Esophagus muscularis mucosa (tissue), 4 donors: Measurements from ENCODE around the gene CCDC188. TPM values are rescaled to one million over a fixed set of nuclear protein-coding genes. Genes with fewer than 3 reads are reported as not detected.

ENCODE experiments used
- DNase-seq: peaks from one replicate; pipeline ENCODE4 v3.0.0-alpha.2; 2017; ENCODE audit errors: extremely low spot score
- H3K27ac ChIP-seq, 4 donors: fragments of 200-600 bp; sonication (generic); replicated peaks in 1 of 4; 1 replicate in 3 of 4; 2 replicates in 1 of 4; pipeline ENCODE4 v1.5.1; 2016 to 2019; ENCODE audit warnings: mild to moderate bottlenecking in 1 of 4
- H3K27me3 ChIP-seq, 4 donors: fragments of 200-600 bp; sonication (generic); one replicate each; pipeline versions ENCODE4 v1.5.1 to v1.6.0; 2016 to 2019
- H3K36me3 ChIP-seq, 4 donors: fragments of 200-600 bp; sonication (generic); one replicate each; pipeline ENCODE4 v1.5.1; 2016 to 2019
- H3K4me1 ChIP-seq, 4 donors: fragments of 200-600 bp; sonication (generic); one replicate each; pipeline ENCODE4 v1.5.1; 2016 to 2019
- H3K4me3 ChIP-seq, 4 donors: fragments of 200-600 bp; sonication (generic); 1 replicate in 2 of 4; 2 replicates in 2 of 4; pipeline ENCODE4 v1.5.1; 2016 to 2019; ENCODE audit warnings: mild to moderate bottlenecking in 4 of 4, moderate library complexity in 1 of 4
- H3K9me3 ChIP-seq, 4 donors: fragments of 200-600 bp; sonication (generic); 1 replicate in 3 of 4; 2 replicates in 1 of 4; pipeline ENCODE4 v1.5.1; 2016 to 2019
- CTCF ChIP-seq, 3 experiments: fragments of 200-600 bp in 2 of 3; fragments of 450-650 bp in 1 of 3; sonication (generic) in 2 of 3; IDR thresholded peaks; one replicate each; pipeline ENCODE4 v1.5.1; 2017 to 2019; ENCODE audit warnings: antibody characterized with exemption in 3 of 3, mild to moderate bottlenecking in 2 of 3, moderate library complexity in 1 of 3
- EP300 ChIP-seq: sonication (generic); formaldehyde crosslinking; IDR thresholded peaks from one replicate; pipeline ENCODE4 v1.6.1; 2017; ENCODE audit warnings: antibody characterized with exemption
- POLR2A ChIP-seq: fragments of 450-650 bp; IDR thresholded peaks from one replicate; pipeline ENCODE4 v1.6.1; 2017; ENCODE audit warnings: antibody characterized with exemption, moderate library complexity, mild to moderate bottlenecking, low read depth
- POLR2AphosphoS5 ChIP-seq, 2 donors: sonication (generic); formaldehyde crosslinking; IDR thresholded peaks; one replicate each; pipeline ENCODE4 v1.6.1; 2017; ENCODE audit warnings: antibody characterized with exemption in 2 of 2
- WGBS: methylation state at CpG from one replicate; pipeline ENCODE4 v1.1.5; 2018; 5-methylcytosine and 5-hydroxymethylcytosine counted together
- intact Hi-C: fragments of 100-400 bp; cut with DNase I; formaldehyde crosslinking; loops from one replicate; pipeline ENCODE4 v1.15.1; 2023
- small RNA-seq, 3 donors: library from RNA; depleted of rRNA; stranded (forward); fragments of <200 nt; gene quantifications; one replicate each; pipeline ENCODE3, GENCODE V24; 2016
- total RNA-seq, 4 donors: library from RNA; depleted of rRNA; stranded (reverse); fragments of >200 nt; gene quantifications; one replicate each; pipeline versions ENCODE4 v1.1.0 to v1.2.1, GENCODE V29; 2016

The CCDC188 gene
- total RNA-seq, 4 donors from 2014 or later = 0.17 to 1.4 (median 0.64) TPM

DNA sequence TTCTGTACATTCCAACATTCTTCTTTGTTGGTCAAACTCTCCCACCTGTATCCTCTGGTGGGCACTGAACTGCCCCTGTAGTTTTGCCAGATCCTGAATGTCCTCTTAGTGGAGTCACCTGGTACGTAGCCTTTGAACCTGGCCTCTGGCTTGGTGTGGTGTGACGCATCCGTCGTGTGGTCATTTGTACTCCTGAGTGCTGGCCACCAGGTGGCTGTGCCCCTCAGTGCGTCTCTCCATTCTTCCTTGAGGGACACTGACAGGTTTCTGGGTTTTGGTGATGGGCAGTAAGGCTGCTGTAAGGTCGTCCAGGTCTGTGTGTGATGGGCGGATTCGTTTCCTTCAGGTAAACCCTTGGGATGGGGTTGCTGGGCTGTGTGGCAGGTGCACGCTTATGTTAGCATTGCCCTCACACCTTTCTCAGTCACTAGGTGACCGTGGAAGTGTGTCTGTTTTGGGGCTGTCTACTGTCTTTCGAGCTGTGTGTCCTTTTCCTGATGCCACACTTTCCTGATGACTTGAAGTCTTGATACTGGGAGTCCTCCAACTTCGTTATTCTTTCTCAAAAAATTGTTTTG is 48.6 kb downstream of the CCDC188 start:
- Histone ChIP-seq H3K27me3 (no peaks in the 10 kb centered on the region), H3K4me3 (no peak overlapping the region), H3K36me3 (peaks cover 41 to 96% (median 86%) of the 10 kb centered on the region in 4 donors), H3K27ac (no peak overlapping the region), H3K9me3 (no peaks in the 10 kb centered on the region), H3K4me1 (no peaks in the 10 kb centered on the region)
- WGBS = 95% methylated on average over 12 of the region's 12 CpGs
- DNase-seq = no peak
- TF ChIP-seq CTCF (IDR thresholded peaks at IDR 0.05) = no peak
- TF ChIP-seq EP300 = no peak
- TF ChIP-seq POLR2A = no peak
- TF ChIP-seq POLR2AphosphoS5 (IDR thresholded peaks at IDR 0.05) = no peak
- intact Hi-C loops = loop anchor here (10.0 kb wide), 1 partner anchor 127 kb away; no protein-coding TSS in a partner anchor

DNA sequence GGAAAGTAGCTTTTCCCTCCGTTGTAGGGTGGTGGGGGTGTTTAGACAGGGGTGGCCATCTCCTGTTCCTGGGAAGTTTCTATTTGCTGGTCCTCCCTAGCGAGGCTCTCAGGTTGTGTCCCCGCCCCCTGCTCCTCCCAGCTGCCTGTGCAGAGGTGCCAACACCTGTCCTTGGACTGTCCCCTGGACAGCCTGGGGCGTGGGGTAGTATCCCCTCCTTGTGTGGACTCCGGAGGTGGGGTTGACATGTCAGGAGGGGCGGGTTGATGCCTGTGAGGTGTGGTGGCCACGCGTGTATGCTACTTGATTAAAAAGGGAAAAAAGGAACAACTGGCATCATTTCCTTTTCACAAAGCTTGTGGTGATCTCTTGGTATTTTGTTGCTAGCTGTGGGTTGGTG is 49.2 kb downstream of the CCDC188 start:
- H3K27me3 ChIP-seq = no peaks in the 10 kb centered on the region
- no peak for DNase-seq
- H3K9me3 ChIP-seq = no peaks in the 10 kb centered on the region
- no peaks in the 10 kb centered on the region for H3K4me1 ChIP-seq
- no peak for TF ChIP-seq POLR2A
- no peak overlapping the region for H3K4me3 ChIP-seq
- intact Hi-C loops = loop anchor here (10.0 kb wide), 1 partner anchor 127 kb away; no protein-coding TSS in a partner anchor
- WGBS = 82% methylated on average over 8 of the region's 8 CpGs
- H3K27ac ChIP-seq = no peak overlapping the region
- H3K36me3 ChIP-seq = peaks cover 36 to 96% (median 86%) of the 10 kb centered on the region in 4 donors

- peaks cover 47 to 97% (median 87%) of the 10 kb centered on the region in 4 donors for H3K36me3 ChIP-seq
- H3K27me3 ChIP-seq = no peaks in the 10 kb centered on the region
- H3K27ac ChIP-seq = no peak overlapping the region
- no peaks in the 10 kb centered on the region for H3K9me3 ChIP-seq
- intact Hi-C loops = no loop called here
- WGBS = 88% methylated on average over 2 of the region's 6 CpGs
- no peak for TF ChIP-seq EP300
- no peak for TF ChIP-seq POLR2AphosphoS5 (IDR thresholded peaks at IDR 0.05)
- no peak for TF ChIP-seq POLR2A
- no peak for DNase-seq
- H3K4me1 ChIP-seq = peaks cover 0 to under 1% (median 0%) of the 10 kb centered on the region in 4 donors
- no peak overlapping the region for H3K4me3 ChIP-seq
Observed at GRCh38 chr22:20099099-20099711, 51.6 kb downstream of the CCDC188 start.

Small RNAs within 50 kb of the gene (small RNA-seq; reads per million reads assigned to genes)
- gene MIR6816 (0 to 0.17 (median 0) reads per million in 3 donors), gene RF00599 (0 reads per million in 3 donors)

Other genes with a start within 250 kb of the CCDC188 start
- 100 to 1,000 TPM; 141 to 231 (median 196) TPM for gene COMT, start 209.3 kb downstream of the CCDC188 start, total RNA-seq
- 10 to 100 TPM; 12.9 to 27.2 (median 23.9) TPM for gene TXNRD2, start 209.2 kb downstream of the CCDC188 start, total RNA-seq
- 10 to 100 TPM; 31.1 to 55.8 (median 44.6) TPM for gene ARVCF, start 134.2 kb downstream of the CCDC188 start, total RNA-seq
- gene TANGO2, start 129.9 kb downstream of the CCDC188 start, total RNA-seq = 10 to 100 TPM; 37.1 to 44.4 (median 42.3) TPM
- gene DGCR8, start 70.8 kb downstream of the CCDC188 start, total RNA-seq = 10 to 100 TPM; 16.9 to 26.6 (median 19.6) TPM
- 100 to 1,000 TPM; 116 to 180 (median 140) TPM for gene RANBP1, start 35.0 kb downstream of the CCDC188 start, total RNA-seq
- gene TRMT2A, start 33.8 kb downstream of the CCDC188 start, total RNA-seq = 10 to 100 TPM; 34.0 to 36.7 (median 35.0) TPM
- 10 to 100 TPM; 11.8 to 33.2 (median 23.8) TPM for gene ZDHHC8, start 19.3 kb downstream of the CCDC188 start, total RNA-seq
- gene RTN4R, start 117.3 kb upstream of the CCDC188 start, total RNA-seq = 1 to 10 TPM in 2 of 4 donors, not detected in 2; 1.8 to 2.2 TPM
- gene DGCR6L, start 169.0 kb upstream of the CCDC188 start, total RNA-seq = 10 to 100 TPM; 41.5 to 73.0 (median 52.9) TPM
- gene ZNF74, start 243.1 kb upstream of the CCDC188 start, total RNA-seq = 10 to 100 TPM in 3 of 4 donors, 1 to 10 TPM in 1; 9.6 to 20.0 (median 15.0) TPM